Colon (tissue), 2 donors: ENCODE data around the gene LYRM2.

Experiments
- FAIRE-seq: peaks from 2 replicates; lab custom pipeline; 2012; peaks lifted over from hg19 to GRCh38; lab: Jason Lieb, UNC
- donor health status: control.
- donor health status: control.

The LYRM2 gene

GRCh38 chr6:89638320-89639195 is at the start of gene LYRM2:
TSS of gene LYRM2 (minus strand) at chr6:89638747. CDS start at chr6:89638716, 31 bp downstream.
- FAIRE-seq, result no peak

DNA sequence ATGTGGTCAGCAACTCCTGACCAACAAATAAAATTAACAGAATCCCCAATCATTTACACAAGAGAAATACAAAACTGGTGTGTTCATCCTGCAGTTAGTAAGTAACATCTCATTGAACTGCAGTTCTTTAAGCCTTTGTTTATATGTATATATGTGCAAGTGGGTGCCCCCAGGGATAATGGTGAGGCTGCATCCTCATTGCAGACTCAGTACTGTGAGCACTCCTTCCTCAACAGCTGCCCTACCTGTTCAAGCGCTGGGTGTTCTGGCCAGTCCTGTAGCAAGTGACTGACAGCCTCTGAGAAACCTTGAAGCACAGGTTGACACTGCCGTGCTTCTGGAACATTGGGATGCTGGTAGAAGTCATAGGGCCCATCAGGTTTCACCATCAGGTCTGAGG is 49.8 kb upstream of the LYRM2 start:
- no peak for FAIRE-seq

- FAIRE-seq, result no peak
Measured at GRCh38 chr6:89685311-89685710, 46.8 kb upstream of the LYRM2 start.

DNA sequence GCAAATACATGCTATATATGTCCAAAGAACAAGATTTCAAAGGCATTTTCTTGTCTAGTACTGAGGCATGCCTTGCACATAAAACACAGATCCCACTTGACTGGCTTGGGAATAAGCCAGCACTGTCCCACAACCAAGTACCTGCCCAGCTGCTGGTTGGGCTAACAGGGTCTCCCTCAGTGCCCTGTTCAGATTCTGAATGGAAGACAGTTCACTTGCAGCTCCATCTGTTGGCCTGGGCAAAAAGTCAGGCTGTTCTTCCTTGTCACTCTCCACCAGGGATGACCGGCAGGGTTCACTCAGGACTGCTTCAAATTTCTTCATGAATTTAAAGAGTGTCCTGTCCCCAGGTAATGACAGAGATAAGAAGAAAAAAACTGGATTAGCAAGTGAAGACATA is 44.4 kb upstream of the LYRM2 start:
- FAIRE-seq, result no peak

GRCh38 chr6:89681983-89682564 is 43.5 kb upstream of the LYRM2 start:
- FAIRE-seq, result no peak

- no peak for FAIRE-seq
Measured at GRCh38 chr6:89680551-89680950, 42.0 kb upstream of the LYRM2 start.

DNA sequence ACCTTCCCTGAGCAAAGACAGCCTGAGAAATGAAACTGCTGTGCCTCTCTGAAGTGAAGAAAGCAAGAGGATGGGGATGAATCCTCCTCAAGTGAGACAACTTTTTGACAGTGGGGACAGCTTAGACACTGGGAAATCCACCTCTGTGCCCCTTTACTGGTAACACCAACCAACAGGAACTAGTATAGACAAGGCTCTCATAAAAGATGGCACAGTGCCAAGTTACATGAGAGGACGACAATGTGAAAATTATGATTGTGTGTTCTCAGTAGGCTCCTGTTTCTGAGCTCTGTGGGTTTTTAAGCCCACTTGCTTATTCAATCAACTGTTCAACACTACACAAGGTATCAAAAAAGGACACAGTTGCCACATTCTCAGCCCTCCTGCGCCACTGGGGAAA is 41.6 kb upstream of the LYRM2 start:
- FAIRE-seq, result no peak

DNA sequence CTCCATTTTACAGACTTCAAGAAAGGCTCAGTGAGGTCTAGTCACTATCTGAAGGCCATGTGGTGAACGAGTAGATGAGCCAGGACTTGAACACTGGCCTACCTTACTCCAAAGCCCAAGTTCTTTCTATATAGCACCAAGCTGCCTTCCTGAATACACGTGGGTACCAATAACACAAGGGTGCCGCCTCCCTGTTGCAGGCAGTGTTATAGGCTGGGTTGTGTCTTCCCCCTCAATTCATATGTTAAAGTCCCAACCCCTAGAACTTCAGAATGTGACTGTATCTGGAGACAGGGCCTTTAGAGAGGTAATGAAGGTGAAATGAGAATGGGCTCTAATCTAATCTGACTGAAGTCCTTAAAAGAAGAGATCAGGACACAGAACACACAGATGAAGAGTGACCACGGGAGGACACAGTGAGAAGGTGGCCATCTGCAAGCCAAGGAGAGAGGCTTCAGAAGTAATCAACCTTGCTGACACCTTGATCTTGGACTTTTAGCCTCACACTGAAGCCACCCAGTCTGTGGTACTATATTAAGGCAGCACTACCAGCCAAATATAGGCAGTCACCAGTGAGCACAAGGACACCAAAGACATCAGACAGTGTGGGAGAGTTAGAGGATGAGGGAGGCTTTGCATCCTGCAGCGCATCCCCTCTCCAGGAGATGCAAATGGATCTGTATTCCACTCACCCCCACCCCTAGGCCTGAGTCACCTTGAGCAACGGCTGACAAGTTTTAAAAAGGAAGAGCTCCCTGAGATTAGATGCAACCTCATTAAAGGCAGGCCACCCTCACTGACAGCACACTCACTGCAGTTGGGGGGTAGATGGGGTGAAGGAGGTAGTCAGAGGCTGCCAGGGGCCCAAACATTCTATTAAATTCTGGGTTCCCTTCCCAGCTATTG is 40.9 kb upstream of the LYRM2 start:
- no peak for FAIRE-seq

- FAIRE-seq, result no peak
Measured at GRCh38 chr6:89678531-89678930, 40.0 kb upstream of the LYRM2 start.

GRCh38 chr6:89675949-89676748 is 37.6 kb upstream of the LYRM2 start:
- FAIRE-seq, result no peak

DNA sequence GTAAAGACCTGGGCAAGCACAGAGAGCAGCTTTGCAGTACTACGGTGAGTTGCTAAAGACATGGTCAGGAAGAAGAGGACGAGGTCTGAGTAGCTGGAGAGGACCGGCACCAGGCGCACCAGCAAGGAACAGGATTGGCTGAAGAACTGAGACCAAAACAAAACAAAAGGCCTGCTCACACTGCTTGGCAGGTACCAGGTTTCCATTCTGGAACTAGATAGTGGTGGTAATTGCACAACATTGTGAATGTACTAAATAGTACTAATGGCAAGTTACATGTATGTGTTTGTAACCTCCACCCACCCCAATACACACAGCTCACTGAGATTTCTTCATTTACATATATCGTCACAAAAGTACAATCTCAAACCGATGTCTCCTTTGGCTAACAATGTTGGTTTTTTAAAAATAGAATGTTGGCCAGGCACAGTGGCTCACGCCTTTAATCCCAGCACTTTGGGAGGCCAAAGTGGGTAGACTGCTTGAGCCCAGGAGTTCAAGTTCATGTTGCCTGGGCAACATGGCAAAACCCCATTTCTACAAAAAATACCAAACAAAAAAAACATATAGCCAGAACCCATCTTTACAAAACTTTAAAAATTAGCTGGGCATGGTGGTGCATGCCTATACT is 32.5 kb upstream of the LYRM2 start:
- FAIRE-seq, result no peak

DNA sequence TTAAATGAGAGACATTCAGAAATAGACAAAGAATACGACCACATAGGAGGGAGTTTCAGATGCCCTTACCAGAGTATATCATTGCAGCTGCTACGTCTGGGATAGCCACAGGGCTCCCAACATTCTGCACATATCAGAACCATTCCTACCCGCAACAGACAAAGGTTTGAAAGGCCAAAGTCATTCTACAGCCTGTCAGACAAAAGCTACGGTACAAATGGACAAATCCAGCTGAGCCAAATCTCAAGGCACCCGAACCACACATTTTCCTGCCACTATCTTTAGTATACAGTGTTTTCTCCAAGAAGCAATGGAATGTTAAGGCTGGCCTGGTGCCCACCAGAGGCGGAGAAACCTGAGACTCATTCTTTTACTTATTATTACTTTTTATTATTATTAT is 30.5 kb upstream of the LYRM2 start:
- FAIRE-seq, result no peak

DNA sequence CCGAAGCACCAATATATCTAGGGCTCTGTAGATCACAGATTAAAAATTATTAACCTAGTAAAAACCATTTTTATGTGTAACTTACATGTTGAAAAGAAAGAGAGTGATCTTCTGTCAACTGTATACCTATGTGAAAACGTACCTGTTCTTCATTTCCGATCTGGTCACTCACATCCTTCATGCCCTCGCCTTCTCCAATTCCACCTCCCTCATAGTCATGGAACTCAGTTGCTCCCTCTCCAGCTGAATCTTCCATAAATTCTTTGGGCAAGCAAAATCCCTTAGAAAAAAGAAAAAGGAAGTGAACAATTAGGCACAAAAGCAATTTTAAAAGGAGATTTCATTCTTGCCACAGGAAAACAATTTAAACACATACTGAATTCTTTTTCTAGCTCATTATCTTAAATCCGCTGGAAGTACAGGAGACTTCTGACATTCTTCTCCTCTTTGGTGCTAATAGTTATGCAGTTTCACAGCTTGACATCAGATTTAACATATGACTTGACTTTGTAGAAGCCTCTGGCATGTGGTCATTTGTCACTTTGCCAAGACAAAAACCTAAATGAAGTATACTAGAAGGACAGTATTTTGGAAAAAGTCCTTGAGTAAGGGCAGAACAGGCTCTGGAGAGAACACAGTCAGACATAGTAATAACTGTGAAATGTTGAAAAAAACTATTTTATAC is 29.5 kb upstream of the LYRM2 start:
- no peak for FAIRE-seq

GRCh38 chr6:89662659-89663223 is 24.2 kb upstream of the LYRM2 start:
- no peak for FAIRE-seq

DNA sequence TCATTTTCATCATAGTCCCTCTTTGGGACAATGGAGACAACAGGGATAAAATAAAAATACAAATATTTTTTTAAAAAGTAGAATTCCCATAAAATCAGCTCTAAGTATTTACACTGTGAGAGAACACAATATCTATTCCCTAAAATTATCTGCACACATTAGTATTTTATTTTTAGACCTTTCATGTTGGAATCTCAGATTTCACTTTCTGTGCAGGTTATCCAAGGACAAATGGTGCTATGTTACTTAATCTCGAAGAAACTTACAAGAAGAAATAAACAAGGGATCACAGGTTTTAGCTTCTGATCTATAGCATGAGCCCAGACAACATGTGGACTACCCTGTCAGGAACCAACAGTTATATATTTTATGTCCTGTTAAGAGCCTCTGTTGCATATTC is 23.0 kb upstream of the LYRM2 start:
- no peak for FAIRE-seq

- no peak for FAIRE-seq
Measured at GRCh38 chr6:89660981-89661380, 22.4 kb upstream of the LYRM2 start.

- FAIRE-seq, result no peak
Measured at GRCh38 chr6:89657445-89658158, 19.1 kb upstream of the LYRM2 start.

DNA sequence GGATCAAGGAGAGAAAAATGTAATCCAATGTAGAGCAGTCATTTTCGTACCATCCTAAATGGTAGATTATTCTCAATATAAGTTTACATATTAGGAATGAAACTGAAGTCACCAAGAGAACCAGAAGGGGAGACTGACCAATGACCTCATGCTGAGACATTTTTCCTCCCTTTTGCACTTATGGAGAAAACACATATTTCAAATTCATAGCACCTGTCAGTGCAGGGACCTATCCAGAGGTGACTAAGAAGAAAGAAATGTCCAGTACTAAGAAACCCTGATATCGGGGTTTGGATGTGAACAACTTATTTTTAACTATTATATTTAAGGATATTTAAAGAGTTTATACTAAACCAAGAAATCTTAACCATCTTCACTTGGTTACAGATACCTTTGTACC is 16.6 kb upstream of the LYRM2 start:
- no peak for FAIRE-seq

- FAIRE-seq, result no peak
Measured at GRCh38 chr6:89650579-89650978, 12.0 kb upstream of the LYRM2 start.

GRCh38 chr6:89649682-89650081 is 11.1 kb upstream of the LYRM2 start:
- no peak for FAIRE-seq
